Stomach (tissue), 9 donors: ENCODE data around the gene MSTO1. TPM values are rescaled to one million over a fixed set of nuclear protein-coding genes. Genes with fewer than 3 reads are reported as not detected.
"Not testable (repeated sequence)": the region's sequence is repeated elsewhere in the genome, so short reads cannot be mapped to it uniquely, and the experiment has no call there.

Experiments used
- DNase-seq, 2 donors: peaks; one replicate each; pipeline versions ENCODE4 v3.0.0 to v3.0.0-alpha.2; 2013 to 2019
- H3K27ac ChIP-seq, 5 donors: fragments of 200-600 bp in 4 of 5; sonication (generic) in 4 of 5; one replicate each; pipeline ENCODE4 v1.5.1; 2013 to 2019; ENCODE audit warnings: mild to moderate bottlenecking in 1 of 5, moderate library complexity in 1 of 5
- H3K27me3 ChIP-seq, 3 donors: fragments of 200-600 bp; sonication (generic); one replicate each; pipeline ENCODE4 v1.5.1; 2017 to 2019; ENCODE audit warnings: mixed run types in 1 of 3
- H3K36me3 ChIP-seq, 4 donors: fragments of 200-600 bp; sonication (generic); 1 replicate in 3 of 4; 2 replicates in 1 of 4; pipeline ENCODE4 v1.5.1; 2016 to 2019
- H3K4me1 ChIP-seq, 4 donors: fragments of 200-600 bp; sonication (generic); one replicate each; pipeline ENCODE4 v1.5.1; 2016 to 2019
- H3K4me3 ChIP-seq, 4 donors: fragments of 200-600 bp; sonication (generic) in 3 of 4; one replicate each; pipeline ENCODE4 v1.5.1; 2016 to 2019; ENCODE audit warnings: mild to moderate bottlenecking in 1 of 4
- H3K9me3 ChIP-seq, 4 donors: fragments of 200-600 bp; sonication (generic); one replicate each; pipeline ENCODE4 v1.5.1; 2016 to 2019
- CTCF ChIP-seq, 7 experiments: fragments of 450-650 bp in 4 of 7; fragments of 200-600 bp in 3 of 7; sonication (generic) in 3 of 7; IDR thresholded peaks; one replicate each; pipeline ENCODE4 v1.5.1; 2016 to 2019; ENCODE audit warnings: antibody characterized with exemption in 7 of 7, control low read depth in 2 of 7, mild to moderate bottlenecking in 1 of 7
- EP300 ChIP-seq: sonication (generic); formaldehyde crosslinking; IDR thresholded peaks from one replicate; pipeline ENCODE4 v1.6.1; 2017; ENCODE audit warnings: antibody characterized with exemption
- POLR2A ChIP-seq, 4 donors: fragments of 450-650 bp; IDR thresholded peaks; one replicate each; pipeline ENCODE4 v1.6.1; 2016; ENCODE audit warnings: antibody characterized with exemption in 4 of 4, control low read depth in 2 of 4, mild to moderate bottlenecking in 1 of 4, moderate library complexity in 1 of 4
- POLR2AphosphoS5 ChIP-seq, 3 donors: sonication (generic); formaldehyde crosslinking; IDR thresholded peaks; one replicate each; pipeline ENCODE4 v1.6.1; 2016; ENCODE audit warnings: antibody characterized with exemption in 3 of 3
- WGBS, 5 donors: extraction: QIAGEN DNeasy Blood & Tissue Kit in 3 of 5; methylation state at CpG; one replicate each; pipeline versions ENCODE4 v1.1.5 to v1.1.7; 2013 to 2018; 5-methylcytosine and 5-hydroxymethylcytosine counted together
- intact Hi-C: fragments of 100-400 bp; cut with DNase I; formaldehyde crosslinking; loops from one replicate; pipeline ENCODE4 v1.15.1; 2023; ENCODE audit warnings: low total_unique reads
- polyA plus RNA-seq, 3 donors: library from polyadenylated mRNA; stranded (reverse); fragments of 200-250 nt; gene quantifications; one replicate each; pipeline ENCODE4 v1.2.3, GENCODE V29; 2013
- total RNA-seq, 5 donors: library from RNA; depleted of rRNA; stranded (reverse); fragments of >200 nt; gene quantifications; one replicate each; pipeline versions ENCODE4 v1.1.0 to v1.2.3, GENCODE V29; 2014 to 2016
- donor health status: healthy with polysubstance abuse.
- donor health status: Bipolar disorder and iron deficiency.
- donor health status: healthy.

The MSTO1 gene
- total and polyA plus RNA-seq, 8 donors = 2.3 to 31.0 (median 16.1) TPM

GRCh38 chr1:155607708-155608107 lies 2.3 kb upstream of the MSTO1 start:
- DNase-seq = no peak
- H3K4me3 ChIP-seq = no peak overlapping the region
- WGBS, 5 donors = 77 to 86% (median 83%) methylated on average over 7 of the region's 7 CpGs
- intact Hi-C loops = no loop called here
- TF ChIP-seq POLR2AphosphoS5 (IDR thresholded peaks at IDR 0.05) (no peak), EP300 (no peak), POLR2A (IDR thresholded peaks at IDR 0.05) (no peak), CTCF (IDR thresholded peaks at IDR 0.05) (no peak)
- no peak overlapping the region for H3K27ac ChIP-seq
- peaks cover 0 to 7% (median 4%) of the 10 kb centered on the region in 4 donors for H3K4me1 ChIP-seq
- no peaks in the 10 kb centered on the region for H3K9me3 ChIP-seq
- H3K36me3 ChIP-seq = peaks cover 4 to 8% (median 7%) of the 10 kb centered on the region in 4 donors
- H3K27me3 ChIP-seq = no peaks in the 10 kb centered on the region

- no peak overlapping the region for H3K27ac ChIP-seq
- no peaks in the 10 kb centered on the region for H3K9me3 ChIP-seq
- TF ChIP-seq CTCF (IDR thresholded peaks at IDR 0.05) = no peak
- 79 to 87% (median 82%) methylated on average over 9 of the region's 9 CpGs for WGBS, 5 donors
- no peaks in the 10 kb centered on the region for H3K27me3 ChIP-seq
- intact Hi-C loops = no loop called here
- peaks cover 0 to 7% (median 4%) of the 10 kb centered on the region in 4 donors for H3K4me1 ChIP-seq
- peaks cover 7 to 15% (median 15%) of the 10 kb centered on the region in 4 donors for H3K36me3 ChIP-seq
- H3K4me3 ChIP-seq = no peak overlapping the region
- DNase-seq = no peak
Measured at GRCh38 chr1:155608888-155609225, 1.2 kb upstream of the MSTO1 start.

GRCh38 chr1:155610257-155610647 lies 234 bp downstream of the MSTO1 start:
- DNase-seq, intact Hi-C loops, H3K4me1 ChIP-seq, H3K27me3 ChIP-seq, H3K9me3 ChIP-seq: not testable (repeated sequence)
- WGBS, 5 donors = 0% methylated on average over 1 to 4 of the region's 33 CpGs; no CpG with 5 or more reads in 2 of the 5 donors
- H3K36me3 ChIP-seq = peaks cover 7 to 24% (median 22%) of the 10 kb centered on the region in 4 donors
- peak overlapping the region; percentile 51 to 76 (median 56) for H3K4me3 ChIP-seq
- peak overlapping the region in 2 of 5 donors; percentile 79 to 80 for H3K27ac ChIP-seq

- WGBS, 5 donors = no CpG with 5 or more reads among the region's 2 CpGs
- intact Hi-C loops, H3K4me1 ChIP-seq: not testable (repeated sequence)
Measured at GRCh38 chr1:155613226-155613625, 3.2 kb downstream of the MSTO1 start.

GRCh38 chr1:155622191-155622590 lies 12.2 kb downstream of the MSTO1 start:
- Histone ChIP-seq H3K36me3 (no peaks in the 10 kb centered on the region), H3K4me3 (no peak overlapping the region), H3K4me1 (no peaks in the 10 kb centered on the region), H3K27me3 (no peaks in the 10 kb centered on the region), H3K9me3 (no peaks in the 10 kb centered on the region), H3K27ac (no peak overlapping the region)
- no peak for DNase-seq
- TF ChIP-seq POLR2A (IDR thresholded peaks at IDR 0.05) (no peak), EP300 (no peak), POLR2AphosphoS5 (IDR thresholded peaks at IDR 0.05) (no peak), CTCF (IDR thresholded peaks at IDR 0.05) (no peak)
- intact Hi-C loops = no loop called here
- WGBS, 5 donors = 70 to 83% (median 74%) methylated on average over 2 of the region's 2 CpGs

More at GRCh38 chr1:155613226-155613625, 3.2 kb downstream of the MSTO1 start:
- H3K27me3 ChIP-seq, DNase-seq, H3K9me3 ChIP-seq, H3K27ac ChIP-seq, H3K4me3 ChIP-seq: not testable (repeated sequence)
- peaks cover 7 to 25% (median 22%) of the 10 kb centered on the region in 4 donors for H3K36me3 ChIP-seq

- Histone ChIP-seq H3K36me3 (no peaks in the 10 kb centered on the region), H3K4me1 (no peaks in the 10 kb centered on the region), H3K9me3 (no peaks in the 10 kb centered on the region), H3K27ac (no peak overlapping the region), H3K4me3 (no peak overlapping the region), H3K27me3 (no peaks in the 10 kb centered on the region)
- no peak for DNase-seq
- TF ChIP-seq POLR2AphosphoS5 (IDR thresholded peaks at IDR 0.05) (no peak), CTCF (IDR thresholded peaks at IDR 0.05) (no peak), EP300 (no peak), POLR2A (IDR thresholded peaks at IDR 0.05) (no peak)
- intact Hi-C loops = no loop called here
- WGBS, 5 donors = 65 to 88% (median 76%) methylated on average over 1 of the region's 1 CpG
Measured at GRCh38 chr1:155623357-155623756, 13.3 kb downstream of the MSTO1 start.

- H3K4me1 ChIP-seq, H3K9me3 ChIP-seq, DNase-seq, H3K36me3 ChIP-seq, intact Hi-C loops, H3K4me3 ChIP-seq, H3K27me3 ChIP-seq, H3K27ac ChIP-seq: not testable (repeated sequence)
- 60 to 86% (median 74%) methylated on average over 4 to 5 of the region's 7 CpGs for WGBS, 5 donors
Measured at GRCh38 chr1:155626428-155626827, 16.4 kb downstream of the MSTO1 start.
